AG04450 (cell line): ENCODE data around the gene RAP1GAP. TPM values are rescaled to one million over a fixed set of nuclear protein-coding genes. Genes with fewer than 3 reads are reported as not detected.

Experiments used
- CTCF ChIA-PET: fragments of 300-600, 350-600 bp; formaldehyde crosslinking; extraction: SDS; loops from one replicate; lab custom pipeline; 2022; ENCODE audit warnings: antibody characterized with exemption, inconsistent platforms; lab: Charles Lee
- POLR2A ChIA-PET: fragments of 350-600 bp; formaldehyde crosslinking; extraction: SDS; loops from one replicate; lab custom pipeline; 2021; ENCODE audit warnings: antibody characterized with exemption, inconsistent platforms; lab: Yijun Ruan, JAX
- DNase-seq: peaks from one replicate; pipeline ENCODE4 v3.0.0-alpha.2; 2011; ENCODE audit warnings: low read depth, low spot score
- H3K27ac ChIP-seq: one replicate; pipeline ENCODE4 v1.5.1; 2012; ENCODE audit warnings: low read depth, low read length, control low read depth
- H3K27me3 ChIP-seq: one replicate; pipeline ENCODE4 v1.6.0; 2012; ENCODE audit warnings: low read length; ENCODE audit not compliant: control insufficient read depth, insufficient read depth
- H3K4me3 ChIP-seq: 2 replicates; pipeline ENCODE4 v1.5.1; 2011; ENCODE audit warnings: mild to moderate bottlenecking, low read depth, low read length, control low read depth
- H3K9me3 ChIP-seq: 2 replicates; pipeline ENCODE4 v1.5.1; 2012; ENCODE audit warnings: low read length; ENCODE audit not compliant: control insufficient read depth, insufficient read depth
- polyA plus RNA-seq: library from polyadenylated mRNA; depleted of rRNA; stranded (reverse); fragments of >200 nt; gene quantifications from 2 replicates; pipeline ENCODE4 v1.2.3, GENCODE V29; 2011
- TF ChIP-seq, protein P1 (sequence below): IDR thresholded peaks from 2 replicates; pipeline ENCODE4 v1.5.1; 2011; ENCODE audit warnings: low read depth, low read length, control low read depth, inconsistent platforms

RAP1GAP gene
- polyA plus RNA-seq, 1 experiment = 0.14 TPM

DNA sequence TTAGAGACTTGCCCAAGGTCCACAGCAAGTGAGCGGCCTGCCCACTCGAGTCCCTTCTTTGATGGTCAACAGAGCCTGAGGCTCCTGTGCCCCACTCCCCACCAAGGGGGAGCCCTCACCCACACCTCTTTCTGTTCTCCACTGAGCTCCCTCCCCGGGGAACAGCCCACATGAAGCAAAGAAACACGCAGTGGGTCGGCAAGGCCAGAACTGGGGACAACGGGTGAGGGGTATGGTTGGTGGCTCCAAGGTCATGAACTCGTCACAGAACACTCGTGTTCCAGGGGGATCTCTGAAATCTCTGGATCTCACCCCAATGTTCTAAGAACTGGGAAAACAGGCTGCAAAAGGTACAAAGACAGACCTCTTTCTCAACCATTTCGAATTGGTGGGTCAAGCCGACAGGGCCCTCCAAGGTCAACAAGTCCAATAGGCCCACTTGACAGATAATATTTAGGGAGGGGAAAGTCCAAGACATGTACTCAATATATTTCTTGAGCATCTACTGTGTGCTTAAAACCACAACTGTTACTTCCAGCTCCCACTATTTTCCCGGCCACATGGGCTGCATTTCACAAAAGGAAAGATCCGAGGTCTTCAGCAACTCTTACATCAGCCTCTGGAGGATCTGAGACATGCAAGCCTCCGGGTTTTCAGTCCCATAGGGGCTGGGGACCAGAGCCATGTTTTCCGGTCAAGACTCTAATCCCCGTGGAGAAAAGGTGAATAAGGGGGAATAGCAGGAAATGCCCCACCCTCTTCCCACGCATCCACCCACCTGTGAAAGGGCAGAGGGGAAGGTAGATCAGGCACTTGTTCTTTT is 1.1 kb upstream of the RAP1GAP start:
- DNase-seq = no peak
- CTCF ChIA-PET = no interaction called here
- POLR2A ChIA-PET = interaction anchor here (0.6 kb wide), 1 partner anchor 103 kb away, joined by 5 read pairs; no protein-coding TSS in a partner anchor
- Histone ChIP-seq H3K27me3 (peaks cover 52% of the 10 kb centered on the region), H3K9me3 (no peaks in the 10 kb centered on the region), H3K27ac (no peak overlapping the region), H3K4me3 (no peak overlapping the region)
- TF ChIP-seq, protein P1, sequence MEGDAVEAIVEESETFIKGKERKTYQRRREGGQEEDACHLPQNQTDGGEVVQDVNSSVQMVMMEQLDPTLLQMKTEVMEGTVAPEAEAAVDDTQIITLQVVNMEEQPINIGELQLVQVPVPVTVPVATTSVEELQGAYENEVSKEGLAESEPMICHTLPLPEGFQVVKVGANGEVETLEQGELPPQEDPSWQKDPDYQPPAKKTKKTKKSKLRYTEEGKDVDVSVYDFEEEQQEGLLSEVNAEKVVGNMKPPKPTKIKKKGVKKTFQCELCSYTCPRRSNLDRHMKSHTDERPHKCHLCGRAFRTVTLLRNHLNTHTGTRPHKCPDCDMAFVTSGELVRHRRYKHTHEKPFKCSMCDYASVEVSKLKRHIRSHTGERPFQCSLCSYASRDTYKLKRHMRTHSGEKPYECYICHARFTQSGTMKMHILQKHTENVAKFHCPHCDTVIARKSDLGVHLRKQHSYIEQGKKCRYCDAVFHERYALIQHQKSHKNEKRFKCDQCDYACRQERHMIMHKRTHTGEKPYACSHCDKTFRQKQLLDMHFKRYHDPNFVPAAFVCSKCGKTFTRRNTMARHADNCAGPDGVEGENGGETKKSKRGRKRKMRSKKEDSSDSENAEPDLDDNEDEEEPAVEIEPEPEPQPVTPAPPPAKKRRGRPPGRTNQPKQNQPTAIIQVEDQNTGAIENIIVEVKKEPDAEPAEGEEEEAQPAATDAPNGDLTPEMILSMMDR = no peak

GRCh38 chr1:21668951-21669257 is 253 bp downstream of the RAP1GAP start:
- CTCF ChIA-PET = no interaction called here

GRCh38 chr1:21668232-21668950 is 766 bp downstream of the RAP1GAP start:
- Histone ChIP-seq H3K27ac (no peak overlapping the region), H3K27me3 (peaks cover 68% of the 10 kb centered on the region), H3K4me3 (no peak overlapping the region), H3K9me3 (no peaks in the 10 kb centered on the region)
- TF ChIP-seq, protein P1 = no peak
- ChIA-PET POLR2A (no interaction called here), CTCF (no interaction called here)
- no peak for DNase-seq

More at GRCh38 chr1:21668951-21669257, 253 bp downstream of the RAP1GAP start:
- Histone ChIP-seq H3K4me3 (peak overlapping the region; percentile 36; the same call in 1 of the 2 replicates), H3K27ac (no peak overlapping the region), H3K9me3 (no peaks in the 10 kb centered on the region), H3K27me3 (peaks cover 63% of the 10 kb centered on the region)
- POLR2A ChIA-PET = no interaction called here
- DNase-seq = no peak
- TF ChIP-seq, protein P1 = no peak

GRCh38 chr1:21667348-21668231 is 1.6 kb downstream of the RAP1GAP start:
- DNase-seq = no peak
- CTCF ChIA-PET = no interaction called here
- TF ChIP-seq, protein P1 = no peak
- POLR2A ChIA-PET = no interaction called here
- H3K27ac ChIP-seq = no peak overlapping the region
- H3K9me3 ChIP-seq = no peaks in the 10 kb centered on the region
- H3K4me3 ChIP-seq = no peak overlapping the region
- peaks cover 72% of the 10 kb centered on the region for H3K27me3 ChIP-seq
